Dermis blood vessel endothelial cell (primary cell): ENCODE measurements around the gene ROBO1. TPM values are rescaled to one million over a fixed set of nuclear protein-coding genes. Genes with fewer than 3 reads are reported as not detected.
"Not testable (repeated sequence)": the region's sequence is repeated elsewhere in the genome, so short reads cannot be mapped to it uniquely, and the experiment has no call there.

ENCODE experiments used
- DNase-seq: peaks from one replicate; pipeline ENCODE4 v3.0.0; 2010
- total RNA-seq: library from RNA; depleted of rRNA; stranded (reverse); fragments of >200 nt; gene quantifications from 2 replicates; pipeline ENCODE4 v1.2.3, GENCODE V29; 2014

The ROBO1 gene
- total RNA-seq, 1 donor from 2014 or later: 1.0 TPM

GRCh38 chr3:79306934-79307570, 460.7 kb downstream of the ROBO1 start:
- DNase-seq: no peak

GRCh38 chr3:79299949-79300635, 467.7 kb downstream of the ROBO1 start:
- not testable (repeated sequence) for DNase-seq

GRCh38 chr3:79297245-79297960, 470.4 kb downstream of the ROBO1 start:
- DNase-seq: peak; percentile 1

- DNase-seq: no peak
These were observed 480.9 kb downstream of the ROBO1 start for GRCh38 chr3:79286882-79287281.

GRCh38 chr3:79285871-79286270, 481.9 kb downstream of the ROBO1 start:
- no peak for DNase-seq

- no peak for DNase-seq
These were observed 482.4 kb downstream of the ROBO1 start for GRCh38 chr3:79285380-79285779.

- no peak for DNase-seq
These were observed 483.0 kb downstream of the ROBO1 start for GRCh38 chr3:79284781-79285180.

GRCh38 chr3:79278681-79279080, 489.1 kb downstream of the ROBO1 start:
- no peak for DNase-seq

GRCh38 chr3:79268422-79268821, 499.4 kb downstream of the ROBO1 start:
- no peak for DNase-seq

GRCh38 chr3:79264892-79265291, 502.9 kb downstream of the ROBO1 start:
- DNase-seq: no peak

GRCh38 chr3:79263423-79263822, 504.4 kb downstream of the ROBO1 start:
- DNase-seq: no peak

- no peak for DNase-seq
These were observed 509.3 kb downstream of the ROBO1 start for GRCh38 chr3:79258479-79258878.

GRCh38 chr3:79257791-79258190, 510.0 kb downstream of the ROBO1 start:
- DNase-seq: no peak

GRCh38 chr3:79255702-79256101, 512.1 kb downstream of the ROBO1 start:
- no peak for DNase-seq

GRCh38 chr3:79255292-79255691, 512.5 kb downstream of the ROBO1 start:
- no peak for DNase-seq

- no peak for DNase-seq
These were observed 514.1 kb downstream of the ROBO1 start for GRCh38 chr3:79253704-79254103.

- DNase-seq: no peak
These were observed 514.5 kb downstream of the ROBO1 start for GRCh38 chr3:79253271-79253670.

GRCh38 chr3:79250746-79251145, 517.1 kb downstream of the ROBO1 start:
- no peak for DNase-seq

- no peak for DNase-seq
These were observed 518.1 kb downstream of the ROBO1 start for GRCh38 chr3:79249701-79250100.

- DNase-seq: no peak
These were observed 520.1 kb downstream of the ROBO1 start for GRCh38 chr3:79247725-79248043.

GRCh38 chr3:79246875-79247724, 520.7 kb downstream of the ROBO1 start:
- no peak for DNase-seq

- no peak for DNase-seq
These were observed 522.3 kb downstream of the ROBO1 start for GRCh38 chr3:79245284-79246138.
